Prostate gland (tissue), 2 donors: ENCODE data around the gene C3. TPM values are rescaled to one million over a fixed set of nuclear protein-coding genes. Genes with fewer than 3 reads are reported as not detected.

Experiments used
- DNase-seq: peaks from one replicate; pipeline ENCODE4 v3.0.0-alpha.2; 2019; ENCODE audit warnings: low spot score
- H3K27ac ChIP-seq, 2 donors: fragments of 200-600 bp; sonication (generic); 2 replicates each; pipeline ENCODE4 v1.5.1; 2017 to 2019
- H3K27me3 ChIP-seq: fragments of 200-600 bp; sonication (generic); replicated peaks from 2 replicates; pipeline ENCODE4 v1.5.1; 2019; ENCODE audit not compliant: insufficient read depth
- H3K36me3 ChIP-seq, 2 donors: fragments of 200-600 bp; sonication (generic); 1 replicate in 1 of 2; 2 replicates in 1 of 2; pipeline versions ENCODE4 v1.5.1 to v1.8.1; 2017 to 2019
- H3K4me1 ChIP-seq: fragments of 200-600 bp; sonication (generic); replicated peaks from 2 replicates; pipeline ENCODE4 v1.5.1; 2019
- H3K4me3 ChIP-seq, 2 donors: fragments of 200-600 bp; sonication (generic); 2 replicates each; pipeline ENCODE4 v1.5.1; 2017 to 2019
- H3K9me3 ChIP-seq: fragments of 200-600 bp; sonication (generic); 2 replicates; pipeline ENCODE4 v1.5.1; 2017
- POLR2A ChIP-seq: fragments of 450-650 bp; IDR thresholded peaks from one replicate; pipeline ENCODE4 v1.6.1; 2016; ENCODE audit warnings: antibody characterized with exemption, mild to moderate bottlenecking
- POLR2AphosphoS5 ChIP-seq: sonication (generic); formaldehyde crosslinking; IDR thresholded peaks from one replicate; pipeline ENCODE4 v1.6.1; 2017; ENCODE audit warnings: antibody characterized with exemption
- WGBS: methylation state at CpG from one replicate; pipeline ENCODE4 v1.1.5; 2018; 5-methylcytosine and 5-hydroxymethylcytosine counted together
- intact Hi-C: fragments of 100-400 bp; cut with DNase I; formaldehyde crosslinking; loops from one replicate; pipeline ENCODE4 v1.14.2; 2022
- total RNA-seq, 2 donors: library from RNA; depleted of rRNA; stranded (reverse); fragments of >200 nt; gene quantifications; one replicate each; pipeline ENCODE4 v1.1.0, GENCODE V29; 2016
- TF ChIP-seq, protein P1 (sequence below), 4 experiments: fragments of 200-600 bp in 2 of 4; fragments of 450-650 bp in 2 of 4; sonication (generic) in 2 of 4; IDR thresholded peaks; 1 replicate in 3 of 4; 2 replicates in 1 of 4; pipeline ENCODE4 v1.5.1; 2016 to 2019; ENCODE audit warnings: antibody characterized with exemption in 4 of 4, mild to moderate bottlenecking in 2 of 4, moderate library complexity in 2 of 4

Gene C3
- total RNA-seq, 2 donors from 2014 or later, result 95.1 to 165 TPM

DNA sequence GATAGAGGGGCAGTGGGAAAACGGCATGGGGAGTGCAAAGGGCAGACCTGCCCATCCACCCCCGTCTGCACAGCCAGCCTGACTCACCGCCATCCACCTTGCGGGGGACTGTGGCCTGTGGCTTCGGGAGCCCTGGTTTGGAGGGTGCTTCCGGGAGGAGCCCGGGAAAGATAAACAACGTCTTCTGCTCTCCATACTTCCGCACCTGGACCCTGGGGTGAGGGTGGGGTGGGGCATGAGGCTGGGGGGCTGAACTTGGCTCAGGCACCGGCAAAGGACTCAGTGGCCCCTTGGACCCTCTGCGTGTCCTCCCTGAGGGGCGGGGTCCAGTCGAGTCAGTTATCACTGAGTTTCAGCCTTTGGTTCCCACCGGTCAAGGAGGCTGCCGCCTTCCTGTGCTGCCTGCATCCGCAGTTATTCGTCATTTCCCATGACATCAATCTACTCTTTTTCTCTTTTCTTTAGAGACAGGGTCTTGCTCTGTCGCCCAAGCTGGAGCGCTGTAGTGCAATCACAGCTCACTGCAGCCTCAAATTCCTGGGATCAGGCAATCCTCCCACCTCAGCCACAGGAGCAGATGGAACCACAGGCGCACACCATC lies 13.7 kb upstream of the C3 start:
- WGBS, result 88% methylated on average over 20 of the region's 20 CpGs
- no peak for DNase-seq
- H3K36me3 ChIP-seq, result peaks cover 0 to 7% of the 10 kb centered on the region in 2 donors
- no peak overlapping the region for H3K27ac ChIP-seq
- H3K4me3 ChIP-seq, result no peak overlapping the region
- peaks cover 16% of the 10 kb centered on the region for H3K4me1 ChIP-seq
- TF ChIP-seq POLR2AphosphoS5 (no peak), POLR2A (no peak)
- TF ChIP-seq, protein P1, sequence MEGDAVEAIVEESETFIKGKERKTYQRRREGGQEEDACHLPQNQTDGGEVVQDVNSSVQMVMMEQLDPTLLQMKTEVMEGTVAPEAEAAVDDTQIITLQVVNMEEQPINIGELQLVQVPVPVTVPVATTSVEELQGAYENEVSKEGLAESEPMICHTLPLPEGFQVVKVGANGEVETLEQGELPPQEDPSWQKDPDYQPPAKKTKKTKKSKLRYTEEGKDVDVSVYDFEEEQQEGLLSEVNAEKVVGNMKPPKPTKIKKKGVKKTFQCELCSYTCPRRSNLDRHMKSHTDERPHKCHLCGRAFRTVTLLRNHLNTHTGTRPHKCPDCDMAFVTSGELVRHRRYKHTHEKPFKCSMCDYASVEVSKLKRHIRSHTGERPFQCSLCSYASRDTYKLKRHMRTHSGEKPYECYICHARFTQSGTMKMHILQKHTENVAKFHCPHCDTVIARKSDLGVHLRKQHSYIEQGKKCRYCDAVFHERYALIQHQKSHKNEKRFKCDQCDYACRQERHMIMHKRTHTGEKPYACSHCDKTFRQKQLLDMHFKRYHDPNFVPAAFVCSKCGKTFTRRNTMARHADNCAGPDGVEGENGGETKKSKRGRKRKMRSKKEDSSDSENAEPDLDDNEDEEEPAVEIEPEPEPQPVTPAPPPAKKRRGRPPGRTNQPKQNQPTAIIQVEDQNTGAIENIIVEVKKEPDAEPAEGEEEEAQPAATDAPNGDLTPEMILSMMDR (IDR thresholded peaks at IDR 0.05), result no peak
- H3K27me3 ChIP-seq, result no peaks in the 10 kb centered on the region
- no peaks in the 10 kb centered on the region for H3K9me3 ChIP-seq
- intact Hi-C loops, result loop anchor here (10.0 kb wide), 1 partner anchor 199 kb away; the partner anchor contains the start of gene TNFSF9

DNA sequence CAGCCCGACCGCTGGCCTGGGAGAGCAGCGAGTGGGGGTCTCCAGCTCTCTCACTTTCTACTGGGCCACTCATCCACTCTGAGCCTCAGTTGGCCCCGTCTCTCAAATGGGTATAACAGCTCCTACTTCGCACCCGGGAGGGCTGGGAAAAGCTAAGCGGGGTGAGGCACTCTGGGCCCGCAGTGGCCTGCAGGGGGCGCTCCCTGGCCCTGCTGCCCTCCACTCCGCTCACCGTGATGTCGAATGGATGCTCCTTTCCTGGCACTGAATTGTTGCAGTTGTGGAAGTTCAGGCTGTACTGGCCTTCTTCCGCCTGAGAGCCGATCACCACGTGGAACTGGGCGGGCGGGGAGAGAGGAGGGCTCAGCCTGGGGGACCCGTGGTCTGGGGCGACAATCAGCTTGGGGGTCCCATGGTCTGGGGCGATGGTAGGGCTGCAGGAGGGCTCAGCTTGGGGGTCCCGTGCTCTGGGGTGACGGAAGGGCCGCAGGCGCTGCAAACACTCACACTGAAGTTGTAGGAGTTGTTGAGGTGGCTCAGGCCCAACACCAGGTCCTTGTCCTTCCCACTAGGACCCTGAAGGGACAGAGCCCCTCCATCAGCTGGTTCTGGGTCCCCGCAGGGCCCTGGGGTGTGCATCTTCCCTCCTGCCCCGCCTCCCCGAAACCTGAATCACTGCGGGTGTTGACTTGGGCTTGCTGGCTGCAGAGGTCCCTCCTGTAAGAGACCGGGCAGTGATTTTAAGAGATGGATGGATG lies 13.1 kb upstream of the C3 start:
- peaks cover 13% of the 10 kb centered on the region for H3K4me1 ChIP-seq
- H3K9me3 ChIP-seq, result no peaks in the 10 kb centered on the region
- DNase-seq, result no peak
- no peaks in the 10 kb centered on the region for H3K27me3 ChIP-seq
- TF ChIP-seq POLR2AphosphoS5 (no peak), POLR2A (no peak)
- TF ChIP-seq, protein P1 (IDR thresholded peaks at IDR 0.05), result no peak
- H3K36me3 ChIP-seq, result peaks cover 0 to 7% of the 10 kb centered on the region in 2 donors
- intact Hi-C loops, result loop anchor here (10.0 kb wide), 1 partner anchor 199 kb away; the partner anchor contains the start of gene TNFSF9
- H3K4me3 ChIP-seq, result no peak overlapping the region
- 91% methylated on average over 29 of the region's 29 CpGs for WGBS
- H3K27ac ChIP-seq, result no peak overlapping the region

DNA sequence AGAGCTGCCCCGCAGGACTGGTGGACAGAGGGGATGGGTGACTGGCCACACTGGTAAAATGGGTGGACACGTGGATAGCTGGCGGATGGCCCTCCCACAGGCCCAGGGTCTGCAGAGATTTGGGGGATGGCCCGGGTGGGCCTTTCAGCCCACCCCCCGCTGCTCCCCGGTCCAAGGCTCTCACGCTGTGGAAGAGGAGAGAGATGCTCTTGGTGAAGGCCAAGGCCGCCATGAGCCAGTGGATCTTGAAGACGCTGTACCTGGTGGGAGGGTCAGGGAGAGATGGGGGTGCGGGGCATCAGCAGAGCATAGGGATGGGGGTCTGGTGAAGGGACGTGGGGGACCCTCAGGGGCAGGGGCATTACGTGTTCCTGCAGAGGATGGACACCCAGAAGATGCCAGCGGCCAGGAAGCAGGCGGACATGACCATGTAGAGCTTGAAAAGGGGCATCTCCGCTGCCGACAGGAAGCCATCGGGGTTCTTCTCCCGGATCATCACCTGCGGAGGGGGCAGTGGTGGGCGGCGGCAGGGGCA lies 12.4 kb upstream of the C3 start:
- no peaks in the 10 kb centered on the region for H3K9me3 ChIP-seq
- H3K4me3 ChIP-seq, result no peak overlapping the region
- H3K4me1 ChIP-seq, result peaks cover 8% of the 10 kb centered on the region
- H3K27ac ChIP-seq, result no peak overlapping the region
- H3K36me3 ChIP-seq, result peaks cover 0 to 7% of the 10 kb centered on the region in 2 donors
- no peaks in the 10 kb centered on the region for H3K27me3 ChIP-seq
- no peak for DNase-seq
- intact Hi-C loops, result loop anchor here (10.0 kb wide), 1 partner anchor 198 kb away; the partner anchor contains the start of gene TNFSF9
- WGBS, result 96% methylated on average over 20 of the region's 21 CpGs
- TF ChIP-seq, protein P1 (IDR thresholded peaks at IDR 0.05), result no peak
- no peak for TF ChIP-seq POLR2A
- no peak for TF ChIP-seq POLR2AphosphoS5

DNA sequence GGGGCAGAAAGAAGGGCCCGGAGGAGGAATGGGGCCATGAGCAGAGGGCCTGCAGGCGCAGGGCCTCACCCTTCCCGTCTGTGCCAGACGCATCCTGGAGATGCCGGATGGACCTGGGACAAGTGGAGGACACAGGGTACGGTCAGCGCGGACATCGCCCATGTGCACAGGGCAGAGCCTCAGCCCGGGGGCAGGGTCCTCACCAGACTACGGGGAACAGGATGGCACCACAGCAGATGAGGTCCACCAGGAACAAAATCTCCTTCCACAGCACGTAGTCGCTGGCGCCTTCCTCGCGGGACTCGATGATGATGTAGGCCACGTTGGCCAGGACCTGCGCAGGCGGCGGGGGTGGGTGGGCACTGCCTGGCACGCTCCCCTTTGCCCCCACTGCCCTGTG lies 11.4 kb upstream of the C3 start:
- intact Hi-C loops, result loop anchor here (10.0 kb wide), 1 partner anchor 197 kb away; the partner anchor contains the start of gene TNFSF9
- H3K27ac ChIP-seq, result peak overlapping the region in 1 of 2 donors; percentile 78
- TF ChIP-seq POLR2A (no peak), POLR2AphosphoS5 (no peak)
- TF ChIP-seq, protein P1 (IDR thresholded peaks at IDR 0.05), result no peak
- DNase-seq, result no peak
- no peaks in the 10 kb centered on the region for H3K9me3 ChIP-seq
- H3K4me3 ChIP-seq, result no peak overlapping the region
- H3K4me1 ChIP-seq, result peaks cover 8% of the 10 kb centered on the region
- 95% methylated on average over 22 of the region's 22 CpGs for WGBS
- peaks cover 0 to 7% of the 10 kb centered on the region in 2 donors for H3K36me3 ChIP-seq
- H3K27me3 ChIP-seq, result no peaks in the 10 kb centered on the region
